AG10803 (cell line): ENCODE results near the gene PKP4.
A peak's percentile ranks its signal among the peaks of the same experiment; 100 is the strongest.
"Not testable (repeated sequence)": the region's sequence is repeated elsewhere in the genome, so short reads cannot be mapped to it uniquely, and the experiment has no call there.

Experiments used
- DNase-seq: peaks from one replicate; pipeline ENCODE4 v3.0.0; 2010; ENCODE audit warnings: low read depth
- H3K4me3 ChIP-seq: 2 replicates; pipeline ENCODE4 v1.5.1; 2011; ENCODE audit warnings: mild to moderate bottlenecking, low read length, control low read depth
- CTCF ChIP-seq: conservative IDR thresholded peaks from 2 replicates; pipeline ENCODE4 v1.5.1; 2011; ENCODE audit warnings: mild to moderate bottlenecking, low read length, control low read depth, inconsistent platforms

PKP4 gene

GRCh38 chr2:158414538-158414937, 42.2 kb upstream of the PKP4 start:
- H3K4me3 ChIP-seq: no peak overlapping the region
- peak; percentile 83 for DNase-seq
- no peak for TF ChIP-seq CTCF

- no peak overlapping the region for H3K4me3 ChIP-seq
- DNase-seq: no peak
- no peak for TF ChIP-seq CTCF
Observed at GRCh38 chr2:158432117-158432516, 24.6 kb upstream of the PKP4 start.

- H3K4me3 ChIP-seq: not testable (repeated sequence)
Observed at GRCh38 chr2:158433716-158434115, 23.0 kb upstream of the PKP4 start.

GRCh38 chr2:158439062-158439461, 17.7 kb upstream of the PKP4 start:
- DNase-seq, H3K4me3 ChIP-seq: not testable (repeated sequence)

More at GRCh38 chr2:158433716-158434115, 23.0 kb upstream of the PKP4 start:
- DNase-seq: not testable (repeated sequence)

- no peak overlapping the region for H3K4me3 ChIP-seq
- no peak for DNase-seq
- TF ChIP-seq CTCF: no peak
Observed at GRCh38 chr2:158443606-158444005, 13.1 kb upstream of the PKP4 start.

GRCh38 chr2:158457092-158457825, 507 bp downstream of the PKP4 start:
- H3K4me3 ChIP-seq: peak overlapping the region; percentile 87
- TF ChIP-seq CTCF: no peak

GRCh38 chr2:158457826-158458616, 1.3 kb downstream of the PKP4 start:
- H3K4me3 ChIP-seq: peak overlapping the region; percentile 87
- TF ChIP-seq CTCF: peak; percentile 29
- peak; percentile 64 for DNase-seq

More at GRCh38 chr2:158457092-158457825, 507 bp downstream of the PKP4 start:
- DNase-seq: peak; percentile 63

- peak overlapping the region; percentile 87 for H3K4me3 ChIP-seq
- no peak for DNase-seq
- TF ChIP-seq CTCF: no peak
Observed at GRCh38 chr2:158458617-158458920, 1.8 kb downstream of the PKP4 start.
